ENCODE results near the gene CPXM1. TPM values are rescaled to one million over a fixed set of nuclear protein-coding genes. Genes with fewer than 3 reads are reported as not detected.

CPXM1 gene
- total RNA-seq, 6 donors from 2014 or later: 0.15 to 13.0 (median 0.55) TPM; not detected in 1

DNA sequence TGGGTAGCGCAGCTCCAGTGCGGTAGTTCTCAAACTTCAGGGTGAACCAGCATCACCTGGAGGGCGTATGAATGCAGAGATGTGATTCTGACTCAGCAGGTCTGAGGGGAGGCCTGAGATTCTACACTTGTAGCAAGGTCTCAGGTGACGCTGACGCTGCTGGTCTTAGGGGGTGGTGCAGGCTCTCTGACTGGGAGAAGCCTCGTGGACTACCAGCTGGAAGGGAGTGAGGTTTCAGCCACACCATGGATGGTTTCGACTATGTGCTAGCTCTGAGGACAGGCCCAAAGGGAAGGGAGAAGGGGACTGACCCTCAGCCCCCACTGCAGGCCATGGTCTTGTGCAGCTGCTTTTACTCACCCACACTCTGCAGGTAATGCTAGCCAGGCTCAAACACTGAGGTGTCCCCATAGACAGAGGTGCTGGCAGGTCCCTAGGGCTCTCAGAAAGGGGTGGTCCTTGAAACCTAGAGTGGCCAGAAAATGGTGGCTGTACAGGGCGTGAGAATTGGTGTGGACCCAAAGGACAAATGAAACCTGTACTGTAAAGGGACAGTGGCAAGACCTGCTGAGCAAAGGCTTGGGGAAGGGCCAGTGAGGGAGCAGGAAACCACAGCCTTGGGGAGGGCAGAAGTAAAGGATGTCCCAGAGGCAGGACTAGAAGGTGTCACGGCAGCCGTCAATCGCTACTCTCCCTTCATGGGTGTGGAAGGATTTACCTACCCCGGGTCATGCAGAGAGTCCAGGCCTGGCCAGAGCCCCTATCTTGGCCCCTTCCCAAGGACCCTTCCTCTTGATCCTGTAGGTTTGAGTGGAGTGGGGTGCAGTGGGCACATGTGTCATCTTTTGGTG is 55.1 kb downstream of the CPXM1 start:
- Histone ChIP-seq H3K36me3 (no peaks in the 10 kb centered on the region), H3K27me3 (no peaks in the 10 kb centered on the region), H3K9me3 (no peaks in the 10 kb centered on the region), H3K4me3 (no peak overlapping the region), H3K27ac (no peak overlapping the region), H3K4me1 (peaks cover 0 to 13% (median 2%) of the 10 kb centered on the region in 4 donors)
- TF ChIP-seq POLR2AphosphoS5 (IDR thresholded peaks at IDR 0.05): no peak
- no peak for TF ChIP-seq EP300 (IDR thresholded peaks at IDR 0.05)
- TF ChIP-seq, protein P1, sequence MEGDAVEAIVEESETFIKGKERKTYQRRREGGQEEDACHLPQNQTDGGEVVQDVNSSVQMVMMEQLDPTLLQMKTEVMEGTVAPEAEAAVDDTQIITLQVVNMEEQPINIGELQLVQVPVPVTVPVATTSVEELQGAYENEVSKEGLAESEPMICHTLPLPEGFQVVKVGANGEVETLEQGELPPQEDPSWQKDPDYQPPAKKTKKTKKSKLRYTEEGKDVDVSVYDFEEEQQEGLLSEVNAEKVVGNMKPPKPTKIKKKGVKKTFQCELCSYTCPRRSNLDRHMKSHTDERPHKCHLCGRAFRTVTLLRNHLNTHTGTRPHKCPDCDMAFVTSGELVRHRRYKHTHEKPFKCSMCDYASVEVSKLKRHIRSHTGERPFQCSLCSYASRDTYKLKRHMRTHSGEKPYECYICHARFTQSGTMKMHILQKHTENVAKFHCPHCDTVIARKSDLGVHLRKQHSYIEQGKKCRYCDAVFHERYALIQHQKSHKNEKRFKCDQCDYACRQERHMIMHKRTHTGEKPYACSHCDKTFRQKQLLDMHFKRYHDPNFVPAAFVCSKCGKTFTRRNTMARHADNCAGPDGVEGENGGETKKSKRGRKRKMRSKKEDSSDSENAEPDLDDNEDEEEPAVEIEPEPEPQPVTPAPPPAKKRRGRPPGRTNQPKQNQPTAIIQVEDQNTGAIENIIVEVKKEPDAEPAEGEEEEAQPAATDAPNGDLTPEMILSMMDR (IDR thresholded peaks at IDR 0.05): no peak
- TF ChIP-seq POLR2A (IDR thresholded peaks at IDR 0.05): no peak
- no peak for DNase-seq
- WGBS, 2 donors: 69 to 76% methylated on average over 12 of the region's 12 CpGs
- ATAC-seq (ENCODE audit: low FRiP score in 2 of 2): no peak

Other genes with a start within 250 kb of the CPXM1 start
- gene NOP56, start 148.0 kb downstream of the CPXM1 start, total RNA-seq: 100 to 1,000 TPM in 3 of 6 donors, 10 to 100 TPM in 3; 64.8 to 162 (median 93.6) TPM
- 100 to 1,000 TPM in 1 of 6 donors, 10 to 100 TPM in 5; 64.7 to 108 (median 75.0) TPM for gene IDH3B, start 136.4 kb downstream of the CPXM1 start, total RNA-seq
- 10 to 100 TPM in 5 of 6 donors, 1 to 10 TPM in 1; 7.8 to 23.7 (median 12.9) TPM for gene EBF4, start 107.8 kb downstream of the CPXM1 start, total RNA-seq
- gene C20orf141, start 14.4 kb upstream of the CPXM1 start, total RNA-seq: not detected
- gene TMEM239, start 15.7 kb upstream of the CPXM1 start, total RNA-seq: not detected
- 100 to 1,000 TPM in 1 of 6 donors, 10 to 100 TPM in 5; 28.7 to 185 (median 49.1) TPM for gene PCED1A, start 40.0 kb upstream of the CPXM1 start, total RNA-seq
- gene VPS16, start 40.1 kb upstream of the CPXM1 start, total RNA-seq: 10 to 100 TPM; 22.6 to 53.4 (median 38.2) TPM
- gene PTPRA, start 72.9 kb upstream of the CPXM1 start, total RNA-seq: 10 to 100 TPM; 22.0 to 60.3 (median 51.1) TPM
- 1 to 10 TPM in 1 of 6 donors, not detected in 5; 1.1 TPM for gene GNRH2, start 243.0 kb upstream of the CPXM1 start, total RNA-seq
- gene MRPS26, start 245.4 kb upstream of the CPXM1 start, total RNA-seq: 10 to 100 TPM; 36.7 to 65.5 (median 51.4) TPM

Data from upper lobe of left lung (tissue), 6 donors.